WTC11 (cell line): ENCODE measurements around the gene MFAP3. TPM values are rescaled to one million over a fixed set of nuclear protein-coding genes. Genes with fewer than 3 reads are reported as not detected.
A peak's percentile ranks its signal among the peaks of the same experiment; 100 is the strongest.

Experiments used
- AFF4 ChIP-seq: sonication (generic); formaldehyde crosslinking; IDR thresholded peaks from 2 replicates; pipeline ENCODE4 v1.8.1; 2023; ENCODE audit warnings: mild to moderate bottlenecking, missing genetic modification reagents, borderline replicate concordance
- ARID4B ChIP-seq: sonication (generic); formaldehyde crosslinking; IDR thresholded peaks from 2 replicates; pipeline ENCODE4 v1.8.0; 2023; ENCODE audit warnings: missing genetic modification reagents, mild to moderate bottlenecking, borderline replicate concordance
- ATF1 ChIP-seq: sonication (generic); formaldehyde crosslinking; IDR thresholded peaks from 2 replicates; pipeline ENCODE4 v1.8.1; 2023; ENCODE audit warnings: mild to moderate bottlenecking, moderate library complexity, missing genetic modification reagents
- ATF2 ChIP-seq: sonication (generic); formaldehyde crosslinking; IDR thresholded peaks from 2 replicates; pipeline ENCODE4 v1.8.1; 2022; ENCODE audit warnings: low read depth, missing genetic modification reagents, borderline replicate concordance
- ATF3 ChIP-seq: sonication (generic); formaldehyde crosslinking; conservative IDR thresholded peaks from 2 replicates; pipeline ENCODE4 v1.8.1; 2022; ENCODE audit warnings: mild to moderate bottlenecking, missing genetic modification reagents
- CBFB ChIP-seq: sonication (generic); formaldehyde crosslinking; IDR thresholded peaks from 2 replicates; pipeline ENCODE4 v1.8.1; 2022; ENCODE audit warnings: mild to moderate bottlenecking, low read depth, missing genetic modification reagents
- CREB1 ChIP-seq: sonication (generic); formaldehyde crosslinking; IDR thresholded peaks from 2 replicates; pipeline ENCODE4 v1.8.0; 2023; ENCODE audit warnings: mild to moderate bottlenecking, missing genetic modification reagents
- CREM ChIP-seq: sonication (generic); formaldehyde crosslinking; IDR thresholded peaks from 2 replicates; pipeline ENCODE4 v1.8.1; 2022; ENCODE audit warnings: mild to moderate bottlenecking, missing genetic modification reagents, moderate library complexity
- ESRRA ChIP-seq: sonication (generic); formaldehyde crosslinking; IDR thresholded peaks from 2 replicates; pipeline ENCODE4 v1.8.1; 2022; ENCODE audit warnings: mild to moderate bottlenecking, missing genetic modification reagents, borderline replicate concordance
- ETV6 ChIP-seq: sonication (generic); formaldehyde crosslinking; IDR thresholded peaks from 2 replicates; pipeline ENCODE4 v1.8.1; 2022; ENCODE audit warnings: mild to moderate bottlenecking, missing genetic modification reagents
- GTF2I ChIP-seq: fragments of 250-450 bp; sonication (Bioruptor Pico); conservative IDR thresholded peaks from 2 replicates; pipeline ENCODE4 v1.4.0; 2021; ENCODE audit warnings: mild to moderate bottlenecking
- KAT7 ChIP-seq: sonication (generic); formaldehyde crosslinking; IDR thresholded peaks from 2 replicates; pipeline ENCODE4 v1.8.1; 2023; ENCODE audit warnings: missing genetic modification reagents, mild to moderate bottlenecking, borderline replicate concordance
- MAX ChIP-seq: sonication (generic); formaldehyde crosslinking; IDR thresholded peaks from 2 replicates; pipeline ENCODE4 v1.8.0; 2022; ENCODE audit warnings: mild to moderate bottlenecking, missing genetic modification reagents
- MLX ChIP-seq: sonication (generic); formaldehyde crosslinking; IDR thresholded peaks from 2 replicates; pipeline ENCODE4 v1.8.1; 2023; ENCODE audit warnings: mild to moderate bottlenecking, missing genetic modification reagents, moderate library complexity
- MYBL2 ChIP-seq: sonication (generic); formaldehyde crosslinking; IDR thresholded peaks from 2 replicates; pipeline ENCODE4 v1.8.1; 2023; ENCODE audit warnings: mild to moderate bottlenecking, moderate library complexity, missing genetic modification reagents
- NFATC4 ChIP-seq: fragments of 250-450 bp; sonication (Bioruptor Pico); IDR thresholded peaks from 2 replicates; pipeline ENCODE4 v1.9.0; 2021; ENCODE audit warnings: mild to moderate bottlenecking
- NR1H2 ChIP-seq: sonication (generic); formaldehyde crosslinking; IDR thresholded peaks from 2 replicates; pipeline ENCODE4 v1.9.0; 2021; ENCODE audit warnings: mild to moderate bottlenecking, moderate library complexity, missing genetic modification reagents
- OVOL2 ChIP-seq: fragments of 250-450 bp; sonication (Bioruptor Pico); IDR thresholded peaks from 2 replicates; pipeline ENCODE4 v1.9.0; 2021; ENCODE audit warnings: mild to moderate bottlenecking, borderline replicate concordance
- SP1 ChIP-seq: sonication (generic); formaldehyde crosslinking; conservative IDR thresholded peaks from 2 replicates; pipeline ENCODE4 v1.8.1; 2022; ENCODE audit warnings: missing genetic modification reagents
- TCF7 ChIP-seq: sonication (generic); formaldehyde crosslinking; IDR thresholded peaks from 2 replicates; pipeline ENCODE4 v1.8.0; 2022; ENCODE audit warnings: mild to moderate bottlenecking, low read depth, missing genetic modification reagents, moderate library complexity
- TEAD4 ChIP-seq: sonication (generic); formaldehyde crosslinking; IDR thresholded peaks from 2 replicates; pipeline ENCODE4 v1.8.0; 2022; ENCODE audit warnings: mild to moderate bottlenecking, missing genetic modification reagents
- TP53 ChIP-seq: sonication (generic); formaldehyde crosslinking; IDR thresholded peaks from 2 replicates; pipeline ENCODE4 v1.8.1; 2023; ENCODE audit warnings: mild to moderate bottlenecking, missing genetic modification reagents
- ZNF263 ChIP-seq: sonication (generic); formaldehyde crosslinking; IDR thresholded peaks from 2 replicates; pipeline ENCODE4 v1.8.1; 2022; ENCODE audit warnings: low read depth, mild to moderate bottlenecking, moderate library complexity, missing genetic modification reagents
- ZNF423 ChIP-seq: fragments of 250-450 bp; sonication (Bioruptor Pico); IDR thresholded peaks from 2 replicates; pipeline ENCODE4 v2.1.2; 2022; ENCODE audit warnings: mild to moderate bottlenecking, moderate library complexity
- total RNA-seq: library from RNA; stranded (reverse); gene quantifications from 3 replicates; pipeline ENCODE4 v1.2.3, GENCODE V29; 2021
- TF ChIP-seq, protein P1 (sequence below): sonication (generic); formaldehyde crosslinking; IDR thresholded peaks from 2 replicates; pipeline ENCODE4 v1.8.1; 2022; ENCODE audit warnings: missing genetic modification reagents, borderline replicate concordance

MFAP3 gene
- total RNA-seq, 1 experiment from 2014 or later, result 20.0 TPM

DNA sequence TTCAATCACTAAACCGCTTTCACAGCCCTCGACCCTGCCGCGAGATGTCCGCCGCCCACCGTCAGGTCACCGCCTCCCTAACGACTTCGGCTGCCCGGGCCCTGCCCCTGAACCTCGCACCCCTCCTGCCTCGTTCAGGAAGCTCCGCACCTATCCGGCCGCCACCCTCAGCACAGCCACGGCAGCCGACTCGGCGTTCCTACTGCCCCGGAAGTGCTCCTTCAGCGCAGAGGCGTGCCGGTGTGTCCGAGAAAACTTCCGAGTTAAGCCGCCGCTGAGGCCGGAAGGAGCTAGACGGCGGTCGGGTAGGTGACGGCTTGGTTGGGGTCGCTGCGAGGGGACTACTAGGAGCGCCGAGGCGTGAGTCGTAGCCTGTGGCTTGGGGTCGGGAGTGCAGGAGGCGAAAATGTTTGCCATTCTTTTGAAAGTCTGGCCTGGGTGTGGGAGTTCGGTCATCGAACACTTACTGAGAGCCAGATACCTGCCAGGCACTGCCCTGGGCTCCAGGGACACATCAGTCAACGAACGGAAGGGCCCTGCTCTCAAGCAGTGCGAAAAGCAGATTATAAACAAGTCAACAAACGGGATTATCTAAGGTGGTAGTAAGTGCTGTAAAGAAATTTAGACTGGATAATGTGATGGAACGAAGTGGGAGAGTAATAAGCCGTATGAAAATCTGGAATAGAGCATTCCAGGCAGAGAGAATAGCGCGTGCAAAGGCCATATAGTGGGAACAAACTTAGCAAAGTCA is at the start of gene MFAP3, which contains the start of gene FAM114A2 (continued):
- no peak for TF ChIP-seq TCF7
- TF ChIP-seq ESRRA, result no peak
- TF ChIP-seq MYBL2 (CRISPR knock-in tag), result peak; percentile 88; the same call in 1 of the 2 replicates
- TF ChIP-seq AFF4, result peak; percentile 89
- TF ChIP-seq ATF3 (CRISPR knock-in tag), result no peak
- TF ChIP-seq ARID4B (CRISPR knock-in tag), result peak; percentile 28; the same call in 1 of the 2 replicates
- TF ChIP-seq CREB1 (CRISPR knock-in tag), result no peak
- no peak for TF ChIP-seq ZNF263
- TF ChIP-seq SP1 (CRISPR knock-in tag), result peak; percentile 96
- no peak for TF ChIP-seq OVOL2 (CRISPR knock-in tag)
- TF ChIP-seq MAX (CRISPR knock-in tag), result peak; percentile 94
- peak; percentile 92 for TF ChIP-seq ETV6 (CRISPR knock-in tag)
- no peak for TF ChIP-seq KAT7
- 0 out of 2 replicates have a peak, but pooled peaks have one; percentile 33 for TF ChIP-seq MLX (CRISPR knock-in tag)
- no peak for TF ChIP-seq NFATC4 (CRISPR knock-in tag)
- TF ChIP-seq TP53, result peak; percentile 85
- TF ChIP-seq GTF2I (CRISPR knock-in tag), result no peak
- TF ChIP-seq ATF2, result no peak
- 0 out of 2 replicates have a peak, but pooled peaks have one; percentile 82 for TF ChIP-seq CREM
- no peak for TF ChIP-seq TEAD4 (CRISPR knock-in tag)
- TF ChIP-seq ZNF423 (CRISPR knock-in tag), result no peak
- TF ChIP-seq ATF1 (CRISPR knock-in tag), result no peak
- TF ChIP-seq NR1H2 (CRISPR knock-in tag), result no peak
- TF ChIP-seq, protein P1, sequence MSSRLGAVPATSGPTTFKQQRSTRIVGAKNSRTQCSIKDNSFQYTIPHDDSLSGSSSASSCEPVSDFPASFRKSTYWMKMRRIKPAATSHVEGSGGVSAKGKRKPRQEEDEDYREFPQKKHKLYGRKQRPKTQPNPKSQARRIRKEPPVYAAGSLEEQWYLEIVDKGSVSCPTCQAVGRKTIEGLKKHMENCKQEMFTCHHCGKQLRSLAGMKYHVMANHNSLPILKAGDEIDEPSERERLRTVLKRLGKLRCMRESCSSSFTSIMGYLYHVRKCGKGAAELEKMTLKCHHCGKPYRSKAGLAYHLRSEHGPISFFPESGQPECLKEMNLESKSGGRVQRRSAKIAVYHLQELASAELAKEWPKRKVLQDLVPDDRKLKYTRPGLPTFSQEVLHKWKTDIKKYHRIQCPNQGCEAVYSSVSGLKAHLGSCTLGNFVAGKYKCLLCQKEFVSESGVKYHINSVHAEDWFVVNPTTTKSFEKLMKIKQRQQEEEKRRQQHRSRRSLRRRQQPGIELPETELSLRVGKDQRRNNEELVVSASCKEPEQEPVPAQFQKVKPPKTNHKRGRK (CRISPR knock-in tag), result no peak
- no peak for TF ChIP-seq CBFB (CRISPR knock-in tag)
